ENCODE data around the gene GPATCH3. TPM values are rescaled to one million over a fixed set of nuclear protein-coding genes. Genes with fewer than 3 reads are reported as not detected.
"Not testable (repeated sequence)": the region's sequence is repeated elsewhere in the genome, so short reads cannot be mapped to it uniquely, and the experiment has no call there.

GPATCH3 gene, protein sequence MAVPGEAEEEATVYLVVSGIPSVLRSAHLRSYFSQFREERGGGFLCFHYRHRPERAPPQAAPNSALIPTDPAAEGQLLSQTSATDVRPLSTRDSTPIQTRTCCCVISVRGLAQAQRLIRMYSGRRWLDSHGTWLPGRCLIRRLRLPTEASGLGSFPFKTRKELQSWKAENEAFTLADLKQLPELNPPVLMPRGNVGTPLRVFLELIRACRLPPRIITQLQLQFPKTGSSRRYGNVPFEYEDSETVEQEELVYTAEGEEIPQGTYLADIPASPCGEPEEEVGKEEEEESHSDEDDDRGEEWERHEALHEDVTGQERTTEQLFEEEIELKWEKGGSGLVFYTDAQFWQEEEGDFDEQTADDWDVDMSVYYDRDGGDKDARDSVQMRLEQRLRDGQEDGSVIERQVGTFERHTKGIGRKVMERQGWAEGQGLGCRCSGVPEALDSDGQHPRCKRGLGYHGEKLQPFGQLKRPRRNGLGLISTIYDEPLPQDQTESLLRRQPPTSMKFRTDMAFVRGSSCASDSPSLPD
- total RNA-seq = 19.5 to 23.5 TPM (median 19.8 TPM) in 3 replicates

DNA sequence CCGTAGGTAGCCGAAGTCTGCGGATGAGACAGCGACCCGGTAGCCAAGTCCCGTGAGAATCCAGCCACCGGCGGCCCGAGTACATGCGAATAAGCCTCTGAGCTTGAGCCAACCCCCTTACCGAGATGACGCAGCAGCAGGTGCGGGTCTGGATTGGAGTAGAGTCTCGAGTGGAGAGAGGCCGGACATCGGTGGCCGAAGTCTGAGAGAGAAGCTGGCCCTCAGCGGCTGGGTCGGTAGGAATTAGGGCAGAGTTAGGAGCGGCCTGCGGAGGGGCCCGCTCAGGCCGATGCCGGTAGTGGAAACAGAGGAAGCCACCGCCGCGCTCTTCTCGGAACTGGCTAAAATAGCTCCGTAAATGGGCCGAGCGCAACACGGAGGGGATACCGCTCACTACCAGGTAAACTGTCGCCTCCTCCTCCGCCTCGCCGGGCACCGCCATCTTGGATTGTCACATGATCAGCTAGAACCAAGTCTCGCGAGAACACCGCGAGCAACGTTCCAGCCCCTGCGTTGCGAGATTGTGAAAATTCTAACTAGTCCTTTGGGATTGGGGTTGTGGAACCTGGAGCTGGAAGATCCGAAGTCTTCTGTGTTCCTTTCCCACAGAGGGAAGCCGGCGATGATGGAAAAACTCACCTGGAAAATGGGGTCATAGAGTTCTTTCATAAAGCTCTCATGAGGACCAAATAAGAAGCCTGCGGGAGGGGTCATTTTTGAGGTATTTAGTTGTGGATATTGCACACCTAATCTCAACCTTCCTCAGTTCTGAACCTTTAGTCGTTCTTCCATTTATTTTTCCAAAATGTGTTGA lies at the start of gene GPATCH3:
Gene GPATCH3, minus strand, starts transcription at position 467 of the 814 bp plus-strand sequence. Its CDS starts 25 bp downstream, at position 442.
- Mint-ChIP-seq H3K9me3 (no peaks in the 10 kb centered on the region), H3K27me3 (ENCODE audit: low read depth) (no peaks in the 10 kb centered on the region), H3K27ac (peak within 1 kb of the TSS; percentile 99), H3K4me3 (peak within 1 kb of the TSS; percentile 98), H3K4me1 (peaks cover 21% of the 10 kb centered on the region), H3K36me3 (peaks cover 8% of the 10 kb centered on the region)
- peak; percentile 86 to 88 for DNase-seq (ENCODE audit: low spot score in 2 of 2, unreplicated experiment in 2 of 2)
- TF ChIP-seq, protein P1, sequence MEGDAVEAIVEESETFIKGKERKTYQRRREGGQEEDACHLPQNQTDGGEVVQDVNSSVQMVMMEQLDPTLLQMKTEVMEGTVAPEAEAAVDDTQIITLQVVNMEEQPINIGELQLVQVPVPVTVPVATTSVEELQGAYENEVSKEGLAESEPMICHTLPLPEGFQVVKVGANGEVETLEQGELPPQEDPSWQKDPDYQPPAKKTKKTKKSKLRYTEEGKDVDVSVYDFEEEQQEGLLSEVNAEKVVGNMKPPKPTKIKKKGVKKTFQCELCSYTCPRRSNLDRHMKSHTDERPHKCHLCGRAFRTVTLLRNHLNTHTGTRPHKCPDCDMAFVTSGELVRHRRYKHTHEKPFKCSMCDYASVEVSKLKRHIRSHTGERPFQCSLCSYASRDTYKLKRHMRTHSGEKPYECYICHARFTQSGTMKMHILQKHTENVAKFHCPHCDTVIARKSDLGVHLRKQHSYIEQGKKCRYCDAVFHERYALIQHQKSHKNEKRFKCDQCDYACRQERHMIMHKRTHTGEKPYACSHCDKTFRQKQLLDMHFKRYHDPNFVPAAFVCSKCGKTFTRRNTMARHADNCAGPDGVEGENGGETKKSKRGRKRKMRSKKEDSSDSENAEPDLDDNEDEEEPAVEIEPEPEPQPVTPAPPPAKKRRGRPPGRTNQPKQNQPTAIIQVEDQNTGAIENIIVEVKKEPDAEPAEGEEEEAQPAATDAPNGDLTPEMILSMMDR (IDR thresholded peaks at IDR 0.05; ENCODE audit: unreplicated experiment) = no peak

DNA sequence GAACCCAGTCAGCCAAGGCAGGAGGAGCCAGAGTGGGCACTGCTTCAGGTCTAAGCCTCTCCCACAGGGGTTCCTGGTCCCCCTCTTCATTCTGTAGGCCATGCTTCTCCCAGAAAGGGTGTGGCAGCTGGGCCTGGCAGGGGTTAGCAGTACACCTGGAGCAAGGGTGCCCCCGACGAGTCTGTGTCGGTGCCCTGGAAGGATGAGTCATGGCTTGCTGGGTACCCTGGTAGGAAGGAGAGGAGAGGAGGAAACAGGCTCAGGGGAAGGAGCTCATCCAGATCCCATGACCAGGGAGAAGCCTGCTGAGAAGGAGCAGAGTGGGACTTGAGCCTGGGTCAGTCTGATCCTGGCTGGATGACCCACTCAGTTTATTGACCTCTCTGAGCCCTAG lies 49.7 kb upstream of the GPATCH3 start:
- no peak for DNase-seq (ENCODE audit: low spot score in 2 of 2, unreplicated experiment in 2 of 2)
- H3K36me3 Mint-ChIP-seq = peaks cover 34% of the 10 kb centered on the region
- TF ChIP-seq, protein P1 (IDR thresholded peaks at IDR 0.05; ENCODE audit: unreplicated experiment) = no peak
- H3K9me3 Mint-ChIP-seq = no peaks in the 10 kb centered on the region
- no peak overlapping the region for H3K27ac Mint-ChIP-seq
- H3K4me1 Mint-ChIP-seq = peaks cover 7% of the 10 kb centered on the region
- no peak overlapping the region for H3K4me3 Mint-ChIP-seq
- H3K27me3 Mint-ChIP-seq (ENCODE audit: low read depth) = no peaks in the 10 kb centered on the region

DNA sequence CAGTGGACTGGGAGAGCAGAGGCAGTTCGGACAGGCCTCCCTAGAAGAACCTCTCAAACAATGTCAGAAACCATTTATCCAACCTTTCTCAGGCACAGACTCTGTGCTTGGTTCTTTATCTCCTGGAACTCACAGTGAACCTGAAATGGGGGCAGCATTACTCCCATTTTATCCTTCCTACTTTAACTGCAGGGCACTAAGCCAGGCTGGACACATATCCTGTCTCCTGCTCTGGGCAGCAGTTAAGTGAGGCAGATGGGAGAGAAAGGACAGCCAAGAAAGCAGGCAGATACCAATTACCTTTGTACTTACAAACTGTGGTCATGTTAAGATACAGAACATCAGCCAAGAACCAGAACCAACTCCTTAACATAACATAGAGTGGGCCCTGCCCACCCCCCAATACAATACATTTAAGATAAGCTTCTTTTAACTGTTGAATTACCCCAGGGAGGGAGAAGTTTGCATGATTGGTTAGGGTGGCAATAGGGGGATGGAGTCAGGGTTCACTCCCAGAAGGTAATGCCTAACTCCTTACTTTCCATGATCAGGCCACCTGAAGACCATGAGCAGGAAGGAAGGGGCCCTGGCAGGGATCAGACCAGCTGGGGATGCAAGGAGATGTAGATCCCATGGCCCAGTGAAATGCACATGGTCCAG lies 49.1 kb upstream of the GPATCH3 start:
- peaks cover 34% of the 10 kb centered on the region for H3K36me3 Mint-ChIP-seq
- no peak for DNase-seq (ENCODE audit: low spot score in 2 of 2, unreplicated experiment in 2 of 2)
- peaks cover 7% of the 10 kb centered on the region for H3K4me1 Mint-ChIP-seq
- TF ChIP-seq, protein P1 (IDR thresholded peaks at IDR 0.05; ENCODE audit: unreplicated experiment) = no peak
- no peak overlapping the region for H3K4me3 Mint-ChIP-seq
- no peaks in the 10 kb centered on the region for H3K27me3 Mint-ChIP-seq (ENCODE audit: low read depth)
- no peak overlapping the region for H3K27ac Mint-ChIP-seq
- H3K9me3 Mint-ChIP-seq = no peaks in the 10 kb centered on the region

DNA sequence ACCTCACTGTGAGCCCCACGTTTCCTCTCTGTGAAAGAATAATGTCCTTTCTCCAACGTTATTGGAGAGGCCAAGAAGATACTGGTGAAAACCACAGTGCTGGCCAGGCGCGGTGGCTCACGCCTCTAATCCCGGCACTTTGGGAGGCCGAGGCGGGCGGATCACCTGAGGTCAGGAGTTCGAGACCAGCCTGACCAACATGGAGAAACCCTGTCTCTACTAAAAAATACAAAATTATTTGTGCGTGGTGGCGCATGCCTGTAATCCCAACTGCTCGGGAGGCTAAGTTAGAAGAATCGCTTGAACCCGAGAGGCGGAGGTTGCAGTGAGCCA lies 48.4 kb upstream of the GPATCH3 start:
- H3K4me3 Mint-ChIP-seq; DNase-seq (ENCODE audit: low spot score in 2 of 2, unreplicated experiment in 2 of 2); H3K4me1 Mint-ChIP-seq; H3K27me3 Mint-ChIP-seq (ENCODE audit: low read depth); H3K9me3 Mint-ChIP-seq; H3K27ac Mint-ChIP-seq: not testable (repeated sequence)
- peaks cover 32% of the 10 kb centered on the region for H3K36me3 Mint-ChIP-seq

DNA sequence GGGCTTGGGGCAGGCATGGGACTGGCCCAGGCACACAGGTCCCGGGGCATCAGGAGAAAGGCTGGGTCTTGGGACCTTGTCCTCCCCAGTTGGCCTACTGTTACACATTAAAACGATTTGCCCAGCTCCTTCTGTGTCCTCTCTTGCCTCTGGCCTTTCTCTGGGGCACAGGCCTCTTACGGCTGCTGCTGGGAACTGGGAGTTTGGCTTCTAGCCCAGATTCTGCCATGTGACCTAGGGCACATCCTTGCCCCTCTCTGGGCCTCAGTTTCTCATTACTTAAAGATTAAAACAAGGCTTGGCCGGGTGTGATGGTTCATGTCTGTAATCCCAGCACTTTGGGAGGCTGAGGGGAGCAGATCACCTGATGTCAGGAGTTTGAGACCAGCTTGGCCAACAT lies 46.0 kb upstream of the GPATCH3 start:
- DNase-seq (ENCODE audit: low spot score in 2 of 2, unreplicated experiment in 2 of 2) = no peak
- Mint-ChIP-seq H3K4me1 (peaks cover 7% of the 10 kb centered on the region), H3K4me3 (no peak overlapping the region), H3K36me3 (peaks cover 39% of the 10 kb centered on the region), H3K27me3 (ENCODE audit: low read depth) (no peaks in the 10 kb centered on the region), H3K27ac (peak overlapping the region; percentile 39), H3K9me3 (no peaks in the 10 kb centered on the region)
- TF ChIP-seq, protein P1 (IDR thresholded peaks at IDR 0.05; ENCODE audit: unreplicated experiment) = no peak

All from mesothelial cell of epicardium (in vitro differentiated cells).